A549 (cell line): Measurements from ENCODE around the gene EHD2. TPM values are rescaled to one million over a fixed set of nuclear protein-coding genes. Genes with fewer than 3 reads are reported as not detected.

ENCODE experiments used
- ATAC-seq, 2 experiments: fragments of 200-7000 bp in 1 of 2; fragments of >200 bp in 1 of 2; cut with Nextera tagmentation in 1 of 2; cut with Tn5 transposase in 1 of 2; 3 replicates each; pipeline versions ENCODE4 v1.8.0 to v1.9.1; 2018 to 2020; ENCODE audit warnings: mild to moderate bottlenecking in 1 of 2, moderate library complexity in 1 of 2
- CTCF ChIA-PET: fragments of 300-600 bp; sonication (Branson Sonifier 250); formaldehyde crosslinking; extraction: SDS; loops from one replicate; lab custom pipeline; 2021; ENCODE audit warnings: antibody characterized with exemption, inconsistent platforms; lab: Yijun Ruan, JAX
- POLR2A ChIA-PET: fragments of 350-600 bp; formaldehyde crosslinking; extraction: SDS; loops from one replicate; lab custom pipeline; 2021; ENCODE audit warnings: antibody characterized with exemption, inconsistent platforms; lab: Yijun Ruan, JAX
- DNase-seq, 2 experiments: peaks; one replicate each; pipeline versions ENCODE4 v3.0.0 to v3.0.0-alpha.2; 2011 to 2016; ENCODE audit warnings: low read depth in 1 of 2, low spot score in 1 of 2
- FAIRE-seq: peaks from 2 replicates; lab custom pipeline; 2011; peaks lifted over from hg19 to GRCh38; lab: Jason Lieb, UNC
- H3K27ac ChIP-seq, 2 experiments: fragments of >200 bp; sonication (Bioruptor Twin); formaldehyde crosslinking; 3 replicates each; pipeline ENCODE4 v1.5.1; 2016 to 2017
- H3K4me1 ChIP-seq: fragments of >200 bp; sonication (Bioruptor Twin); formaldehyde crosslinking; 3 replicates; pipeline ENCODE4 v1.6.1; 2016
- H3K4me2 ChIP-seq: fragments of >200 bp; sonication (Bioruptor Twin); formaldehyde crosslinking; 3 replicates; pipeline ENCODE4 v1.6.1; 2016
- H3K4me3 ChIP-seq: fragments of >200 bp; sonication (Bioruptor Twin); formaldehyde crosslinking; 3 replicates; pipeline ENCODE4 v1.5.1; 2016
- H3K9me3 ChIP-seq: fragments of >200 bp; sonication (Bioruptor Twin); formaldehyde crosslinking; 3 replicates; pipeline ENCODE4 v1.6.1; 2016
- CBX8 ChIP-seq: fragments of 200-600 bp; sonication (generic); IDR thresholded peaks from 2 replicates; pipeline ENCODE4 v1.6.1; 2016
- CHD4 ChIP-seq: fragments of 200-600 bp; sonication (generic); IDR thresholded peaks from 2 replicates; pipeline ENCODE4 v1.6.1; 2016; ENCODE audit warnings: antibody characterized with exemption, mild to moderate bottlenecking, borderline replicate concordance
- GATA3 ChIP-seq: IDR thresholded peaks from 2 replicates; pipeline ENCODE4 v1.6.1; 2012; ENCODE audit warnings: borderline replicate concordance
- HES2 ChIP-seq: fragments of >200 bp; sonication (Bioruptor Twin); formaldehyde crosslinking; IDR thresholded peaks from 2 replicates; pipeline ENCODE4 v1.6.1; 2016
- HMGXB4 ChIP-seq: fragments of 250-450 bp; sonication (Bioruptor Pico); IDR thresholded peaks from 2 replicates; pipeline ENCODE4 v1.5.0; 2021; ENCODE audit warnings: mild to moderate bottlenecking, moderate library complexity, borderline replicate concordance
- HOXA7 ChIP-seq: fragments of 250-450 bp; sonication (Bioruptor Pico); IDR thresholded peaks from 2 replicates; pipeline ENCODE4 v1.5.0; 2020; ENCODE audit warnings: mild to moderate bottlenecking, moderate library complexity
- HOXB13 ChIP-seq: fragments of 250-450 bp; sonication (Bioruptor Pico); IDR thresholded peaks from 2 replicates; pipeline ENCODE4 v1.5.0; 2020; ENCODE audit warnings: low read depth, mild to moderate bottlenecking, moderate library complexity
- JUNB ChIP-seq: fragments of >200 bp; sonication (Bioruptor Twin); formaldehyde crosslinking; IDR thresholded peaks from 2 replicates; pipeline ENCODE4 v1.6.1; 2016
- MAFK ChIP-seq: fragments of 450-650 bp; IDR thresholded peaks from 2 replicates; pipeline ENCODE4 v1.6.1; 2014; ENCODE audit not compliant: partially characterized antibody
- MAZ ChIP-seq: fragments of 150-350 bp; IDR thresholded peaks from 2 replicates; pipeline ENCODE4 v1.6.1; 2014; ENCODE audit warnings: antibody characterized with exemption, low read depth, low read length, borderline replicate concordance
- MYC ChIP-seq: IDR thresholded peaks from 2 replicates; pipeline ENCODE4 v1.6.1; 2012; ENCODE audit warnings: mild to moderate bottlenecking, inconsistent platforms, low read length, improper control_type of control experiment, borderline replicate concordance
- NFE2L2 ChIP-seq: fragments of 150-350 bp; conservative IDR thresholded peaks from 2 replicates; pipeline ENCODE4 v1.6.1; 2014; ENCODE audit warnings: low read length
- NPAS2 ChIP-seq: fragments of 250-450 bp; sonication (Bioruptor Pico); IDR thresholded peaks from 2 replicates; pipeline ENCODE4 v1.8.0; 2022; ENCODE audit warnings: mild to moderate bottlenecking, moderate library complexity, borderline replicate concordance
- PBX3 ChIP-seq: IDR thresholded peaks from 2 replicates; pipeline ENCODE4 v1.6.1; 2012
- PHF8 ChIP-seq: fragments of 200-600 bp; sonication (generic); IDR thresholded peaks from 2 replicates; pipeline ENCODE4 v1.6.1; 2016; ENCODE audit warnings: low read depth, mild to moderate bottlenecking, antibody characterized with exemption, moderate library complexity, borderline replicate concordance
- POLR2A ChIP-seq: IDR thresholded peaks from 2 replicates; pipeline ENCODE4 v1.6.1; 2012; ENCODE audit warnings: mild to moderate bottlenecking, low read length
- POLR2AphosphoS2 ChIP-seq: conservative IDR thresholded peaks from 2 replicates; pipeline ENCODE4 v1.6.1; 2012; ENCODE audit warnings: low read length, improper control_type of control experiment, inconsistent platforms
- RAD21 ChIP-seq, 2 experiments: fragments of >200 bp in 1 of 2; sonication (Bioruptor Twin) in 1 of 2; formaldehyde crosslinking in 1 of 2; IDR thresholded peaks in 1 of 2; conservative IDR thresholded peaks in 1 of 2; 2 replicates in 1 of 2; 3 replicates in 1 of 2; pipeline ENCODE4 v1.6.1; 2012 to 2018; ENCODE audit warnings: inconsistent platforms in 1 of 2
- RARB ChIP-seq: fragments of 250-450 bp; sonication (Bioruptor Pico); IDR thresholded peaks from 2 replicates; pipeline ENCODE4 v1.8.0; 2021; ENCODE audit warnings: mild to moderate bottlenecking, moderate library complexity
- REST ChIP-seq: fragments of 200-600 bp; sonication (generic); IDR thresholded peaks from 2 replicates; pipeline ENCODE4 v1.6.1; 2016; ENCODE audit warnings: antibody characterized with exemption, mild to moderate bottlenecking, moderate library complexity
- TFCP2L1 ChIP-seq: fragments of 250-450 bp; sonication (Bioruptor Pico); IDR thresholded peaks from 2 replicates; pipeline ENCODE4 v1.5.0; 2021; ENCODE audit warnings: mild to moderate bottlenecking
- ZFP36 ChIP-seq: fragments of 450-650 bp; IDR thresholded peaks from 2 replicates; pipeline ENCODE4 v1.6.1; 2014; ENCODE audit warnings: borderline replicate concordance; ENCODE audit not compliant: partially characterized antibody
- ZSCAN20 ChIP-seq: fragments of 250-450 bp; sonication (Bioruptor Pico); IDR thresholded peaks from 2 replicates; pipeline ENCODE4 v1.8.0; 2022; ENCODE audit warnings: mild to moderate bottlenecking, moderate library complexity
- WGBS: methylation state at CpG from one replicate; pipeline ENCODE4 v1.1.6; 2017; ENCODE audit errors: missing lambda C conversion rate; 5-methylcytosine and 5-hydroxymethylcytosine counted together
- polyA plus RNA-seq, 4 experiments: library from polyadenylated mRNA; depleted of rRNA in 3 of 4; stranded (reverse); fragments of >200 nt; fragmentation: RNase III in 1 of 4; extraction: RNeasy Plus Mini Kit Qiagen cat#74134 plus additional on column Dnase treatment in 1 of 4; gene quantifications; 2 replicates in 3 of 4; 3 replicates in 1 of 4; pipeline ENCODE4 v1.2.3, GENCODE V29; 2011 to 2017

The EHD2 gene
- polyA plus RNA-seq, 2 of the 4 experiments (the other 2 are of a cell fraction): 32.3 to 105 TPM

- TF ChIP-seq ZSCAN20: no peak
- no peak for TF ChIP-seq NFE2L2
- no peak for TF ChIP-seq CBX8
- no peak; a peak in 1 of 5 replicates for TF ChIP-seq RAD21 (conservative IDR thresholded peaks at IDR 0.05 in 1 of 2, IDR thresholded peaks at IDR 0.05 in 1 of 2)
- TF ChIP-seq TFCP2L1 (CRISPR knock-in tag): no peak
- TF ChIP-seq REST: no peak
- TF ChIP-seq RARB: no peak
- no peak for TF ChIP-seq HOXA7 (CRISPR knock-in tag)
- no peak for TF ChIP-seq HMGXB4
- TF ChIP-seq PHF8: no peak
- no peak for TF ChIP-seq PBX3
- peak; percentile 88 for TF ChIP-seq ZFP36
- no peak for TF ChIP-seq MYC
- no peak for TF ChIP-seq HES2
- TF ChIP-seq NPAS2: no peak
- TF ChIP-seq MAFK: no peak
- TF ChIP-seq POLR2AphosphoS2: no peak
- no peak for TF ChIP-seq HOXB13 (CRISPR knock-in tag)
- no peak for TF ChIP-seq GATA3
- TF ChIP-seq JUNB: no peak; the same call in 1 of the 2 replicates
- 0 out of 2 replicates have a peak, but pooled peaks have one; percentile 15 for TF ChIP-seq POLR2A
These were observed 16.7 kb downstream of the EHD2 start (continued) for GRCh38 chr19:47729799-47730520.

- ChIA-PET POLR2A (interaction anchor here (0.6 to 1.6 kb wide), 2 partner anchors 14 to 130 kb away, joined by 3 to 14 read pairs; partner anchors contain the start of gene NOP53), CTCF (interaction anchor here (1.3 to 42.0 kb wide), 4 partner anchors 10 to 294 kb away, joined by 4 to 1389 read pairs (median 14); partner anchors contain the start of gene EHD2)
- H3K4me1 ChIP-seq: peaks cover 48% of the 10 kb centered on the region
- peak overlapping the region; percentile 48; the same call in 2 of the 3 replicates for H3K4me3 ChIP-seq
- peak overlapping the region; percentile 98 for H3K4me2 ChIP-seq
- TF ChIP-seq CHD4: no peak
- TF ChIP-seq GATA3: no peak
- no peak for TF ChIP-seq CBX8
- TF ChIP-seq HOXA7 (CRISPR knock-in tag): no peak
- no peak for TF ChIP-seq RARB
- no peak for TF ChIP-seq MAZ
- TF ChIP-seq, all 56 proteins: peak for 0
- Histone ChIP-seq H3K9me3 (no peaks in the 10 kb centered on the region), H3K27ac (peak overlapping the region; percentile 83 to 94)
- FAIRE-seq: no peak
- 94% methylated on average over 8 of the region's 8 CpGs for WGBS
- no peak for ATAC-seq
- no peak for DNase-seq
These were observed 17.3 kb downstream of the EHD2 start for GRCh38 chr19:47730521-47730889.
